H1 (cell line): Measurements from ENCODE around the gene PPARGC1A. TPM values are rescaled to one million over a fixed set of nuclear protein-coding genes. Genes with fewer than 3 reads are reported as not detected.

Experiments
- CTCF ChIA-PET: fragments of 300-600 bp; sonication (Branson Sonifier 250); formaldehyde crosslinking; loops from one replicate; lab custom pipeline; 2021; ENCODE audit not compliant: partially characterized antibody; lab: Charles Lee
- POLR2A ChIA-PET: fragments of 300-600 bp; sonication (Branson Sonifier 250); formaldehyde crosslinking; loops from one replicate; lab custom pipeline; 2021; ENCODE audit warnings: inconsistent platforms; ENCODE audit not compliant: partially characterized antibody; lab: Charles Lee
- DNase-seq, 2 experiments: peaks; one replicate each; pipeline versions ENCODE4 v3.0.0 to v3.0.0-alpha.2; 2010 to 2022; ENCODE audit warnings: low spot score in 2 of 2, low read depth in 1 of 2, mixed read lengths in 1 of 2
- FAIRE-seq: peaks from 2 replicates; lab custom pipeline; 2011; peaks lifted over from hg19 to GRCh38; lab: Jason Lieb, UNC
- H2AFZ ChIP-seq: 2 replicates; pipeline ENCODE4 v1.8.1; 2012; ENCODE audit warnings: low read length, inconsistent platforms
- H2AK5ac ChIP-seq: 2 replicates; pipeline ENCODE4 v1.6.1; 2013; ENCODE audit warnings: low read depth, low read length
- H2BK120ac ChIP-seq: replicated peaks from 2 replicates; pipeline ENCODE3; 2013; ENCODE audit warnings: low read depth, low read length, inconsistent platforms
- H2BK12ac ChIP-seq: 2 replicates; pipeline ENCODE4 v1.6.1; 2013; ENCODE audit warnings: low read depth, low read length
- H2BK15ac ChIP-seq: 2 replicates; pipeline ENCODE4 v1.6.1; 2013; ENCODE audit warnings: low read length
- H2BK20ac ChIP-seq: 2 replicates; pipeline ENCODE4 v1.6.1; 2013; ENCODE audit warnings: low read length
- H2BK5ac ChIP-seq: 2 replicates; pipeline ENCODE4 v1.6.1; 2013; ENCODE audit warnings: low read depth, low read length
- H3K14ac ChIP-seq: 2 replicates; pipeline ENCODE4 v1.6.1; 2013; ENCODE audit warnings: inconsistent platforms; ENCODE audit not compliant: insufficient read length
- H3K18ac ChIP-seq: 2 replicates; pipeline ENCODE4 v1.6.1; 2013; ENCODE audit warnings: low read length; ENCODE audit errors: extremely low read depth
- H3K23ac ChIP-seq: 2 replicates; pipeline ENCODE4 v1.6.1; 2013; ENCODE audit warnings: inconsistent platforms; ENCODE audit not compliant: insufficient read length
- H3K23me2 ChIP-seq: 2 replicates; pipeline ENCODE4 v1.6.1; 2013; ENCODE audit warnings: low read depth, low read length
- H3K27ac ChIP-seq: 2 replicates; pipeline ENCODE4 v1.6.1; 2011; ENCODE audit warnings: low read depth, low read length, inconsistent platforms
- H3K27me3 ChIP-seq, 4 experiments: replicated peaks in 1 of 4; 1 replicate in 1 of 4; 2 replicates in 3 of 4; pipeline versions ENCODE4 v1.6.1 to v1.8.1; 2011 to 2013; ENCODE audit warnings: low read length in 3 of 4, mild to moderate bottlenecking in 3 of 4, inconsistent platforms in 2 of 4, mixed read lengths in 2 of 4, moderate library complexity in 1 of 4; ENCODE audit not compliant: control insufficient read depth in 3 of 4, insufficient read depth in 3 of 4; ENCODE audit errors: extremely low read depth in 1 of 4
- H3K36me3 ChIP-seq, 4 experiments: 2 replicates each; pipeline versions ENCODE4 v1.6.1 to v1.8.1; 2011 to 2013; ENCODE audit warnings: mild to moderate bottlenecking in 4 of 4, low read length in 3 of 4, moderate library complexity in 2 of 4, control low read depth in 1 of 4, inconsistent platforms in 1 of 4; ENCODE audit not compliant: insufficient read depth in 4 of 4, control insufficient read depth in 2 of 4
- H3K4ac ChIP-seq: replicated peaks from 2 replicates; pipeline ENCODE3; 2013; ENCODE audit warnings: low read length, low read depth, mixed read lengths, inconsistent platforms; ENCODE audit not compliant: insufficient read length
- H3K4me1 ChIP-seq, 4 experiments: replicated peaks in 1 of 4; 1 replicate in 1 of 4; 2 replicates in 3 of 4; pipeline versions ENCODE4 v1.6.1 to v1.8.1; 2011 to 2013; ENCODE audit warnings: low read length in 3 of 4, inconsistent platforms in 2 of 4, mixed read lengths in 1 of 4; ENCODE audit not compliant: insufficient read depth in 4 of 4, control insufficient read depth in 3 of 4
- H3K4me2 ChIP-seq, 2 experiments: 2 replicates each; pipeline versions ENCODE4 v1.6.1 to v1.8.1; 2011 to 2013; ENCODE audit warnings: low read depth in 2 of 2, low read length in 2 of 2, control low read depth in 1 of 2, inconsistent platforms in 1 of 2, mild to moderate bottlenecking in 1 of 2; ENCODE audit not compliant: insufficient read depth in 1 of 2
- H3K4me3 ChIP-seq, 4 experiments: fragments of 200-600, 300-600 bp in 1 of 4; sonication (generic), shearing (Covaris generic), sonication (Bioruptor Twin) in 1 of 4; 2 replicates each; pipeline versions ENCODE4 v1.5.1 to v1.8.1; 2011 to 2016; ENCODE audit warnings: low read length in 4 of 4, low read depth in 3 of 4, control low read depth in 2 of 4, inconsistent platforms in 2 of 4, mild to moderate bottlenecking in 2 of 4, mixed read lengths in 1 of 4, moderate library complexity in 1 of 4; ENCODE audit not compliant: insufficient read depth in 2 of 4; ENCODE audit errors: extremely low read depth in 1 of 4
- H3K56ac ChIP-seq: replicated peaks from 2 replicates; pipeline ENCODE3; 2013; ENCODE audit warnings: low read depth, mild to moderate bottlenecking, mixed read lengths, low read length, inconsistent platforms; ENCODE audit not compliant: insufficient read length
- H3K79me1 ChIP-seq: 2 replicates; pipeline ENCODE4 v1.6.1; 2013; ENCODE audit warnings: low read depth, low read length, control low read depth
- H3K79me2 ChIP-seq, 2 experiments: 2 replicates each; pipeline versions ENCODE4 v1.6.1 to v1.8.1; 2012 to 2013; ENCODE audit warnings: low read length in 2 of 2, mild to moderate bottlenecking in 2 of 2, inconsistent platforms in 1 of 2; ENCODE audit not compliant: insufficient read depth in 2 of 2, control insufficient read depth in 1 of 2
- H3K9ac ChIP-seq, 4 experiments: replicated peaks in 1 of 4; 1 replicate in 1 of 4; 2 replicates in 3 of 4; pipeline versions ENCODE4 v1.6.1 to v1.8.1; 2011 to 2013; ENCODE audit warnings: low read depth in 3 of 4, low read length in 3 of 4, control low read depth in 2 of 4, mild to moderate bottlenecking in 2 of 4, moderate library complexity in 2 of 4, inconsistent platforms in 1 of 4; ENCODE audit errors: extremely low read depth in 1 of 4
- H3K9me3 ChIP-seq, 2 experiments: 2 replicates each; pipeline versions ENCODE4 v1.6.1 to v1.8.1; 2012 to 2013; ENCODE audit warnings: mild to moderate bottlenecking in 2 of 2, moderate library complexity in 2 of 2, control low read depth in 1 of 2, inconsistent platforms in 1 of 2, low read depth in 1 of 2, low read length in 1 of 2, mixed read lengths in 1 of 2; ENCODE audit not compliant: insufficient read depth in 2 of 2
- H4K20me1 ChIP-seq, 2 experiments: replicated peaks in 1 of 2; 2 replicates each; pipeline versions ENCODE3 to v1.8.1; 2011 to 2013; ENCODE audit warnings: inconsistent platforms in 2 of 2, low read length in 2 of 2, mild to moderate bottlenecking in 1 of 2; ENCODE audit not compliant: insufficient read depth in 2 of 2, control insufficient read depth in 1 of 2
- H4K5ac ChIP-seq: 2 replicates; pipeline ENCODE4 v1.6.1; 2013; ENCODE audit warnings: low read length, low read depth, mixed read lengths, inconsistent platforms; ENCODE audit not compliant: insufficient read length
- H4K8ac ChIP-seq: 2 replicates; pipeline ENCODE4 v1.8.0; 2013; ENCODE audit warnings: mild to moderate bottlenecking, moderate library complexity, low read length, inconsistent platforms; ENCODE audit not compliant: insufficient read depth; ENCODE audit errors: extremely low read depth
- H4K91ac ChIP-seq: replicated peaks from 2 replicates; pipeline ENCODE3; 2013; ENCODE audit warnings: low read length, mixed read lengths, inconsistent platforms; ENCODE audit not compliant: insufficient read length
- BCL11A ChIP-seq, 2 experiments: IDR thresholded peaks; one replicate each; pipeline ENCODE4 v1.6.1; 2011; ENCODE audit warnings: low read depth in 2 of 2, low read length in 2 of 2, mild to moderate bottlenecking in 2 of 2
- EGR1 ChIP-seq: IDR thresholded peaks from 2 replicates; pipeline ENCODE4 v1.6.1; 2011; ENCODE audit warnings: low read depth, low read length, borderline replicate concordance
- KDM4A ChIP-seq: IDR thresholded peaks from one replicate; pipeline ENCODE4 v1.7.1; 2012; ENCODE audit warnings: low read depth, mild to moderate bottlenecking, moderate library complexity, low read length, inconsistent platforms; ENCODE audit not compliant: severe bottlenecking
- MAFK ChIP-seq: IDR thresholded peaks from 2 replicates; pipeline ENCODE4 v1.6.1; 2012; ENCODE audit warnings: low read depth, mild to moderate bottlenecking, improper control_type of control experiment, low read length
- NRF1 ChIP-seq: IDR thresholded peaks from 2 replicates; pipeline ENCODE4 v1.6.1; 2011; ENCODE audit warnings: mild to moderate bottlenecking, low read depth, low read length, improper control_type of control experiment
- SIN3A ChIP-seq, 2 experiments: IDR thresholded peaks in 1 of 2; conservative IDR thresholded peaks in 1 of 2; 2 replicates each; pipeline ENCODE4 v1.6.1; 2011 to 2012; ENCODE audit warnings: low read length in 2 of 2, improper control_type of control experiment in 1 of 2, low read depth in 1 of 2, mild to moderate bottlenecking in 1 of 2
- SIX5 ChIP-seq: IDR thresholded peaks from 2 replicates; pipeline ENCODE4 v1.6.1; 2011; ENCODE audit warnings: mild to moderate bottlenecking, low read depth, low read length
- TEAD4 ChIP-seq: IDR thresholded peaks from 2 replicates; pipeline ENCODE4 v1.6.1; 2012; ENCODE audit warnings: low read depth, low read length, inconsistent platforms, mixed read lengths
- polyA plus RNA-seq, 7 experiments: library from polyadenylated mRNA; depleted of rRNA in 3 of 7; stranded (reverse) in 5 of 7; unstranded in 2 of 7; fragments of >200 nt in 5 of 7; fragments of 200-250 nt in 2 of 7; gene quantifications; 1 replicate in 5 of 7; 2 replicates in 1 of 7; 4 replicates in 1 of 7; pipeline versions ENCODE4 v1.2.1 to v1.2.3, GENCODE V29; 2011 to 2013; ENCODE audit warnings: missing spikeins in 2 of 7, mixed read lengths in 2 of 7
- total RNA-seq: library from RNA; stranded (reverse); fragmentation: NEBNext Ultra II Directional; extraction: Animal tissue kit (Norgen Biotek cat#: 25700); gene quantifications from 2 replicates; pipeline ENCODE4 v1.2.1, GENCODE V29; 2021
- TF ChIP-seq, protein P1 (sequence below): IDR thresholded peaks from 2 replicates; pipeline ENCODE4 v1.6.1; 2012; ENCODE audit warnings: inconsistent platforms
- TF ChIP-seq, protein P2 (sequence below): IDR thresholded peaks from 2 replicates; pipeline ENCODE4 v1.6.1; 2012; ENCODE audit warnings: inconsistent platforms
- TF ChIP-seq, protein P3 (sequence below): IDR thresholded peaks from 2 replicates; pipeline ENCODE4 v1.6.1; 2011; ENCODE audit warnings: low read length, improper control_type of control experiment

PPARGC1A gene
- total and polyA plus RNA-seq, 2 of the 8 experiments (the other 6 are each of a cell fraction or from before 2014, with no cell fraction given), result 0.54 to 1.4 TPM

DNA sequence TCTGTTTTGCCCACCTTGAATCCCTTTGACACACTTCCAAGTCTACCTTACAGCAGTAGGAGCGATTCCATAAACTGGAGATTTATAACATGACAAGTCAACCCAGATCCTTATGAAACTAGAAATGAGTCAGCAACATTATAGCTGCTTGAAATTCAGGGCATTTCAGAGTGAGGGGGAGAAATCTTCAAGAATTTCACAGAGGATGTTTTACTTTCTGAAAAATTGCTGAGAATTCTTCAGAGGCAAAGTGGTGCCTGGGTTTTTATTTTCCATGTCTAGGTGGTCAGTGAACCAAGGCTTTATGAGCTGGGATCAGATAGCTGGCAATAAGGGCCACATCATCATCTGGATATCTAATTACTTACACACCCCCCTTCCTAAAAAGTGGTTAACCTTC is 119.8 kb downstream of the PPARGC1A start (continued):
- no peak for TF ChIP-seq KDM4A

DNA sequence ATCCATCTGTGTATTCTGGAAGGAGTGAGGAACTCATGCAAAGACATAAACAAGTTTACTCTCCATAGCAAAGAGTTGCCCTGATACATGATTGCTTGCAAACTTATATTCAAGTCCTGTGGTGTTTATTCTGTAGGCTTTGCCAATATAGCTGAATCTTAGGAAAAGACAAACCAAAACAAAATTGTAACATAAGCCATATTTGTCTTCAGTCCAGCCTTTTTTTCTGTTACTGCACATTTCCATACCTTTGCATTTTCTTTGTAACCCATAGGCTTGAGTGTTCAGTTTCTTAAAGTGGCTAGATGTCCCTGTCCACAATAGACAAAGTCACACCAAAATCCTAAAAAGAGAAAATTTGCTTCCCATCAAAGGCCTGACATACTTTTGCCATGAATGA is 120.4 kb downstream of the PPARGC1A start:
- Histone ChIP-seq H2BK15ac (no peak overlapping the region), H2AFZ (no peak overlapping the region), H3K36me3 (no peaks in the 10 kb centered on the region), H2BK120ac (no peak overlapping the region), H3K4me2 (no peak overlapping the region), H4K8ac (no peak overlapping the region), H3K79me2 (no peaks in the 10 kb centered on the region), H3K79me1 (no peaks in the 10 kb centered on the region), H4K91ac (no peak overlapping the region), H2BK12ac (no peak overlapping the region), H3K18ac (no peak overlapping the region), H4K20me1 (no peaks in the 10 kb centered on the region), H2BK20ac (no peak overlapping the region), H3K9ac (no peak overlapping the region), H3K27ac (no peak overlapping the region), H3K4me3 (no peak overlapping the region), H4K5ac (no peak overlapping the region), H3K56ac (no peak overlapping the region), H3K14ac (no peak overlapping the region), H3K4me1 (peaks cover 0 to 8% (median 3%) of the 10 kb centered on the region in 4 experiments; a peak in 3 of 7 replicates), H3K4ac (no peak overlapping the region), H3K23ac (no peak overlapping the region), H3K9me3 (no peaks in the 10 kb centered on the region), H2AK5ac (no peak overlapping the region), H3K27me3 (no peaks in the 10 kb centered on the region), H3K23me2 (no peaks in the 10 kb centered on the region), H2BK5ac (no peak overlapping the region)
- DNase-seq, result no peak
- no peak for FAIRE-seq
- TF ChIP-seq, protein P1, sequence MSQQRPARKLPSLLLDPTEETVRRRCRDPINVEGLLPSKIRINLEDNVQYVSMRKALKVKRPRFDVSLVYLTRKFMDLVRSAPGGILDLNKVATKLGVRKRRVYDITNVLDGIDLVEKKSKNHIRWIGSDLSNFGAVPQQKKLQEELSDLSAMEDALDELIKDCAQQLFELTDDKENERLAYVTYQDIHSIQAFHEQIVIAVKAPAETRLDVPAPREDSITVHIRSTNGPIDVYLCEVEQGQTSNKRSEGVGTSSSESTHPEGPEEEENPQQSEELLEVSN, result no peak
- TF ChIP-seq EGR1 (no peak), NRF1 (no peak), SIX5 (no peak), MAFK (no peak), BCL11A (IDR thresholded peaks at IDR 0.05; ENCODE audit: low read depth in 2 of 2, low read length in 2 of 2) (no peak), TEAD4 (no peak), SIN3A (conservative IDR thresholded peaks at IDR 0.05 in 1 of 2, IDR thresholded peaks at IDR 0.05 in 1 of 2; ENCODE audit: low read depth in 1 of 2, low read length in 2 of 2) (no peak)
- TF ChIP-seq, protein P2, sequence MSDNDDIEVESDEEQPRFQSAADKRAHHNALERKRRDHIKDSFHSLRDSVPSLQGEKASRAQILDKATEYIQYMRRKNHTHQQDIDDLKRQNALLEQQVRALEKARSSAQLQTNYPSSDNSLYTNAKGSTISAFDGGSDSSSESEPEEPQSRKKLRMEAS, result no peak
- TF ChIP-seq, protein P3, sequence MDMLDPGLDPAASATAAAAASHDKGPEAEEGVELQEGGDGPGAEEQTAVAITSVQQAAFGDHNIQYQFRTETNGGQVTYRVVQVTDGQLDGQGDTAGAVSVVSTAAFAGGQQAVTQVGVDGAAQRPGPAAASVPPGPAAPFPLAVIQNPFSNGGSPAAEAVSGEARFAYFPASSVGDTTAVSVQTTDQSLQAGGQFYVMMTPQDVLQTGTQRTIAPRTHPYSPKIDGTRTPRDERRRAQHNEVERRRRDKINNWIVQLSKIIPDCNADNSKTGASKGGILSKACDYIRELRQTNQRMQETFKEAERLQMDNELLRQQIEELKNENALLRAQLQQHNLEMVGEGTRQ, result no peak
- ChIA-PET POLR2A (no interaction called here), CTCF (interaction anchor here (0.6 to 1.6 kb wide), 3 partner anchors 10 to 261 kb away, joined by 3 read pairs; no protein-coding TSS in a partner anchor)
